Ascending aorta (tissue), 2 donors: ENCODE results near the gene SIN3B. TPM values are rescaled to one million over a fixed set of nuclear protein-coding genes. Genes with fewer than 3 reads are reported as not detected.

Experiments
- DNase-seq, 2 donors: peaks; one replicate each; pipeline ENCODE4 v3.0.0-alpha.2; 2019; ENCODE audit warnings: low spot score in 2 of 2
- H3K27ac ChIP-seq, 2 donors: fragments of 200-600 bp; sonication (generic); one replicate each; pipeline ENCODE4 v1.5.1; 2016 to 2017; ENCODE audit warnings: mild to moderate bottlenecking in 1 of 2
- H3K27me3 ChIP-seq: fragments of 200-600 bp; sonication (generic); one replicate; pipeline ENCODE4 v1.5.1; 2017
- H3K36me3 ChIP-seq, 2 donors: fragments of 200-600 bp; sonication (generic); one replicate each; pipeline ENCODE4 v1.5.1; 2016
- H3K4me1 ChIP-seq, 2 donors: fragments of 200-600 bp; sonication (generic); one replicate each; pipeline ENCODE4 v1.5.1; 2016 to 2017; ENCODE audit warnings: mild to moderate bottlenecking in 1 of 2
- H3K4me3 ChIP-seq, 2 donors: fragments of 200-600 bp; sonication (generic); one replicate each; pipeline ENCODE4 v1.5.1; 2016 to 2017; ENCODE audit warnings: mild to moderate bottlenecking in 1 of 2
- H3K9me3 ChIP-seq, 2 donors: fragments of 200-600 bp; sonication (generic); one replicate each; pipeline ENCODE4 v1.5.1; 2016
- intact Hi-C: fragments of 100-400 bp; cut with DNase I; formaldehyde crosslinking; loops from one replicate; pipeline ENCODE4 v1.15.1; 2023
- total RNA-seq: library from RNA; depleted of rRNA; stranded (reverse); fragments of >200 nt; gene quantifications from one replicate; pipeline ENCODE4 v1.1.0, GENCODE V29; 2016
- TF ChIP-seq, protein P1 (sequence below), 3 experiments: fragments of 200-600 bp in 2 of 3; fragments of 450-650 bp in 1 of 3; sonication (generic) in 2 of 3; IDR thresholded peaks; one replicate each; pipeline ENCODE4 v1.5.1; 2016 to 2019; ENCODE audit warnings: antibody characterized with exemption in 3 of 3, mild to moderate bottlenecking in 1 of 3, moderate library complexity in 1 of 3

Gene SIN3B
- total RNA-seq, 1 donor from 2014 or later = 72.3 TPM

GRCh38 chr19:16825312-16826052 lies 3.7 kb upstream of the SIN3B start:
- H3K27me3 ChIP-seq = no peaks in the 10 kb centered on the region
- peak overlapping the region; percentile 58 to 70 for H3K4me3 ChIP-seq
- H3K4me1 ChIP-seq = peaks cover 3 to 7% of the 10 kb centered on the region in 2 donors
- H3K36me3 ChIP-seq = no peaks in the 10 kb centered on the region
- H3K9me3 ChIP-seq = no peaks in the 10 kb centered on the region
- DNase-seq = peak in 1 of 2 donors; percentile 68
- intact Hi-C loops = loop anchor here (5.0 to 10.0 kb wide), 2 partner anchors 53 to 111 kb away; partner anchors contain the start of gene NWD1
- TF ChIP-seq, protein P1, sequence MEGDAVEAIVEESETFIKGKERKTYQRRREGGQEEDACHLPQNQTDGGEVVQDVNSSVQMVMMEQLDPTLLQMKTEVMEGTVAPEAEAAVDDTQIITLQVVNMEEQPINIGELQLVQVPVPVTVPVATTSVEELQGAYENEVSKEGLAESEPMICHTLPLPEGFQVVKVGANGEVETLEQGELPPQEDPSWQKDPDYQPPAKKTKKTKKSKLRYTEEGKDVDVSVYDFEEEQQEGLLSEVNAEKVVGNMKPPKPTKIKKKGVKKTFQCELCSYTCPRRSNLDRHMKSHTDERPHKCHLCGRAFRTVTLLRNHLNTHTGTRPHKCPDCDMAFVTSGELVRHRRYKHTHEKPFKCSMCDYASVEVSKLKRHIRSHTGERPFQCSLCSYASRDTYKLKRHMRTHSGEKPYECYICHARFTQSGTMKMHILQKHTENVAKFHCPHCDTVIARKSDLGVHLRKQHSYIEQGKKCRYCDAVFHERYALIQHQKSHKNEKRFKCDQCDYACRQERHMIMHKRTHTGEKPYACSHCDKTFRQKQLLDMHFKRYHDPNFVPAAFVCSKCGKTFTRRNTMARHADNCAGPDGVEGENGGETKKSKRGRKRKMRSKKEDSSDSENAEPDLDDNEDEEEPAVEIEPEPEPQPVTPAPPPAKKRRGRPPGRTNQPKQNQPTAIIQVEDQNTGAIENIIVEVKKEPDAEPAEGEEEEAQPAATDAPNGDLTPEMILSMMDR (IDR thresholded peaks at IDR 0.05) = no peak
- peak overlapping the region; percentile 47 to 56 for H3K27ac ChIP-seq

DNA sequence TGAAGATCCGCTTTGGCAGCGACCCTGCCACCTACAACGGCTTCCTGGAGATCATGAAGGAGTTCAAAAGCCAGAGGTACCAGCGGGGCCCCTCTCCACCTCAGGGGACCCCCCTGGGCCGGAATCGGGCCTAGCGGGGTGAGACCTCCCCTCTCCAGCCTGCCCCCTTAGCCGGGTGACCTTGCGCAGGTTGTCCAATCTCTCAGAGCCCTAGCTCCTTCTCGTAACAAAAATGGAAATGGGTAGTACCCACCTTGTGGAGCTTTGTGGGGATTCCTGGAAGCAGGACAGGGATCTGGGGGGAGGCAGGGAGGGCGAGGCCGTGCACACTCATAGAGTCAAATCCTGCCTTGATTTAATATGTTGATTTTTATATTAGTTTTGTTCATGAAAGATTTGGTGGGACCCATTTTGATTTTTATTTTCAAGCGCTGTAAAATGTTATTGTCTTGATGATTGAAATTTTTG lies 658 bp downstream of the SIN3B start:
- Histone ChIP-seq H3K4me3 (peak overlapping the region; percentile 82 to 96), H3K9me3 (no peaks in the 10 kb centered on the region), H3K36me3 (peaks cover 29 to 38% of the 10 kb centered on the region in 2 donors), H3K4me1 (peaks cover 5 to 7% of the 10 kb centered on the region in 2 donors), H3K27ac (peak overlapping the region; percentile 71 to 80), H3K27me3 (no peaks in the 10 kb centered on the region)
- intact Hi-C loops = loop anchor here (5.0 to 10.0 kb wide), 2 partner anchors 58 to 115 kb away; partner anchors contain the start of gene NWD1
- DNase-seq = no peak
- TF ChIP-seq, protein P1 (IDR thresholded peaks at IDR 0.05) = no peak

DNA sequence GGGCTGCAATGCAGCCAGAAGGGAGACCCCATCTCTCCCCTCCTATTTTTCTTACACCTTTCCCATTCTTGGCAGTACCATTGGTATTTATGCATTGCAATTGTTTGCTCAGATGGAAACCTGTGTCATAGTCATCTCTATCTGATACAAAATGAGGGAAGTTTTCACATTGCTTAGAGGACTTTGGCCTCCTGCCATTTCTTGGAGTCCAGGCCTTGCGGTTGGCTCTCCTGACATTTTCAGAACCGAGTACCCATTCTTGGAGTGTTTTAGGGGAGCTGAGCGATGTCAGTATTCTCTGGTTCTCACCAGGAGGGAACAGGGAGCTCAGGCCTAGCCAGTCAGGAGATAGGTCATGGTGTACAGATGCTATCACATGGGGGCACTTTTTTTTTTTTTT lies 1.5 kb downstream of the SIN3B start:
- H3K36me3 ChIP-seq = peaks cover 37 to 46% of the 10 kb centered on the region in 2 donors
- H3K4me3 ChIP-seq = peak overlapping the region in 1 of 2 donors; percentile 96
- TF ChIP-seq, protein P1 (IDR thresholded peaks at IDR 0.05) = no peak
- H3K9me3 ChIP-seq = no peaks in the 10 kb centered on the region
- no peak for DNase-seq
- no peaks in the 10 kb centered on the region for H3K27me3 ChIP-seq
- H3K4me1 ChIP-seq = peaks cover 5 to 7% of the 10 kb centered on the region in 2 donors
- H3K27ac ChIP-seq = peak overlapping the region in 1 of 2 donors; percentile 35
- intact Hi-C loops = no loop called here

DNA sequence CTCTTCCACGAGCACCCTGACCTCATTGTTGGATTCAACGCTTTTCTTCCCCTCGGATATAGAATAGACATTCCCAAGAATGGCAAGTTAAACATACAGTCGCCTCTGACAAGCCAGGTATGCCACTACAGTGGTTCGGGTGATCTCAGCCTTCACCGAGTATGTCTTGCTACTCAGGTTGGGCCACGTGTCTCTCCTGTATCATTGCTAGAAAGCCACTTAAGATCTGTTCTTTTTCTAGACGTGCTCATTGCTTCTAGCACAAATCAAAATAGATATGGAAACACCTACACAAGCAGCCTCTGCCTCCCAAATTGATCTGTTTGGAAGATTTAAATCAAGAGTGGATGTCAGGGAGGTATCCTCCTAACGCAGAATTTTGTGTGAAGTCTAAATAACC lies 2.3 kb downstream of the SIN3B start:
- intact Hi-C loops = no loop called here
- Histone ChIP-seq H3K27me3 (no peaks in the 10 kb centered on the region), H3K36me3 (peaks cover 44 to 54% of the 10 kb centered on the region in 2 donors), H3K9me3 (no peaks in the 10 kb centered on the region), H3K27ac (no peak overlapping the region), H3K4me1 (peaks cover 5 to 7% of the 10 kb centered on the region in 2 donors), H3K4me3 (no peak overlapping the region)
- no peak for DNase-seq
- TF ChIP-seq, protein P1 (IDR thresholded peaks at IDR 0.05) = no peak

- H3K36me3 ChIP-seq = peaks cover 48 to 77% of the 10 kb centered on the region in 2 donors
- H3K9me3 ChIP-seq = no peaks in the 10 kb centered on the region
- H3K4me1 ChIP-seq = peaks cover 4 to 5% of the 10 kb centered on the region in 2 donors
- no peaks in the 10 kb centered on the region for H3K27me3 ChIP-seq
- no peak for DNase-seq
- intact Hi-C loops = no loop called here
- TF ChIP-seq, protein P1 (IDR thresholded peaks at IDR 0.05) = no peak
- H3K27ac ChIP-seq = no peak overlapping the region
- H3K4me3 ChIP-seq = no peak overlapping the region
These were observed 5.5 kb downstream of the SIN3B start for GRCh38 chr19:16834747-16835146.
